H9 (cell line): Measurements from ENCODE around the gene LEFTY1. TPM values are rescaled to one million over a fixed set of nuclear protein-coding genes. Genes with fewer than 3 reads are reported as not detected.

Experiments used
- DNase-seq: peaks from one replicate; pipeline ENCODE4 v3.0.0-alpha.2; 2017
- H2AFZ ChIP-seq: one replicate; pipeline ENCODE4 v1.6.1; 2013; ENCODE audit warnings: mild to moderate bottlenecking, low read length, control low read depth, moderate library complexity
- H2AK5ac ChIP-seq: 2 replicates; pipeline ENCODE4 v1.6.1; 2013; ENCODE audit warnings: low read length, control low read depth, mixed read lengths; ENCODE audit not compliant: insufficient read length
- H2BK120ac ChIP-seq: one replicate; pipeline ENCODE4 v1.6.1; 2013; ENCODE audit warnings: low read depth, mild to moderate bottlenecking, low read length, control low read depth, inconsistent platforms; ENCODE audit not compliant: poor library complexity, severe bottlenecking
- H2BK12ac ChIP-seq: 2 replicates; pipeline ENCODE4 v1.6.1; 2013; ENCODE audit warnings: low read length, control low read depth, mixed read lengths, low read depth; ENCODE audit not compliant: insufficient read length
- H2BK15ac ChIP-seq: 2 replicates; pipeline ENCODE4 v1.6.1; 2013; ENCODE audit warnings: low read depth, low read length, control low read depth
- H2BK20ac ChIP-seq: one replicate; pipeline ENCODE4 v1.6.1; 2013; ENCODE audit warnings: low read depth, mild to moderate bottlenecking, low read length, control low read depth, inconsistent platforms; ENCODE audit not compliant: poor library complexity, severe bottlenecking
- H2BK5ac ChIP-seq: 2 replicates; pipeline ENCODE4 v1.6.1; 2013; ENCODE audit warnings: low read length, control low read depth, mixed read lengths; ENCODE audit not compliant: insufficient read length
- H3K14ac ChIP-seq: 2 replicates; pipeline ENCODE4 v1.6.1; 2013; ENCODE audit warnings: low read length, control low read depth; ENCODE audit not compliant: insufficient read depth
- H3K18ac ChIP-seq: 2 replicates; pipeline ENCODE4 v1.6.1; 2013; ENCODE audit warnings: low read depth, mild to moderate bottlenecking, mixed read lengths, low read length, control low read depth; ENCODE audit not compliant: insufficient read length
- H3K23ac ChIP-seq: 2 replicates; pipeline ENCODE4 v1.6.1; 2013; ENCODE audit warnings: low read length, control low read depth, mixed read lengths, low read depth; ENCODE audit not compliant: insufficient read length
- H3K23me2 ChIP-seq: 2 replicates; pipeline ENCODE4 v1.6.1; 2013; ENCODE audit warnings: low read depth, mild to moderate bottlenecking, mixed read lengths, low read length, control low read depth; ENCODE audit not compliant: insufficient read length, poor library complexity, severe bottlenecking
- H3K27ac ChIP-seq: 2 replicates; pipeline ENCODE4 v1.5.1; 2013; ENCODE audit warnings: low read length, control low read depth, mixed read lengths, low read depth; ENCODE audit not compliant: insufficient read length
- H3K27me3 ChIP-seq: 2 replicates; pipeline ENCODE4 v1.6.1; 2013; ENCODE audit warnings: low read length, control low read depth, inconsistent platforms; ENCODE audit not compliant: insufficient read depth
- H3K4ac ChIP-seq: 2 replicates; pipeline ENCODE4 v1.6.1; 2013; ENCODE audit warnings: low read depth, mild to moderate bottlenecking, control low read depth, inconsistent platforms, low read length, moderate library complexity
- H3K4me1 ChIP-seq: 2 replicates; pipeline ENCODE4 v1.6.1; 2013; ENCODE audit warnings: low read length, control low read depth, inconsistent platforms; ENCODE audit not compliant: insufficient read depth
- H3K4me2 ChIP-seq: 2 replicates; pipeline ENCODE4 v1.6.1; 2013; ENCODE audit warnings: low read length, control low read depth, mixed read lengths; ENCODE audit not compliant: insufficient read length, insufficient read depth
- H3K56ac ChIP-seq: 2 replicates; pipeline ENCODE4 v1.6.1; 2013; ENCODE audit warnings: low read depth, mild to moderate bottlenecking, mixed read lengths, low read length, control low read depth; ENCODE audit not compliant: insufficient read length
- H3K79me1 ChIP-seq: 2 replicates; pipeline ENCODE4 v1.6.1; 2013; ENCODE audit warnings: low read depth, mild to moderate bottlenecking, moderate library complexity, low read length, control low read depth, inconsistent platforms; ENCODE audit not compliant: insufficient read depth, poor library complexity, severe bottlenecking
- H3K79me2 ChIP-seq: 2 replicates; pipeline ENCODE4 v1.6.1; 2013; ENCODE audit warnings: low read length, control low read depth, inconsistent platforms; ENCODE audit not compliant: insufficient read depth
- H3K9ac ChIP-seq: 2 replicates; pipeline ENCODE4 v1.6.1; 2013; ENCODE audit warnings: low read length, control low read depth, mixed read lengths; ENCODE audit not compliant: insufficient read length; ENCODE audit errors: extremely low read depth
- H3K9me3 ChIP-seq: one replicate; pipeline ENCODE4 v1.6.1; 2013; ENCODE audit warnings: low read depth, low read length, inconsistent platforms; ENCODE audit not compliant: control insufficient read depth
- H3T11ph ChIP-seq: one replicate; pipeline ENCODE4 v1.6.1; 2013; ENCODE audit warnings: mild to moderate bottlenecking, low read length, control low read depth, inconsistent platforms
- H4K20me1 ChIP-seq: one replicate; pipeline ENCODE4 v1.6.1; 2013; ENCODE audit not compliant: control insufficient read depth, insufficient read length, insufficient read depth
- H4K5ac ChIP-seq: 2 replicates; pipeline ENCODE4 v1.6.1; 2013; ENCODE audit warnings: low read depth, mild to moderate bottlenecking, mixed read lengths, low read length, control low read depth; ENCODE audit not compliant: insufficient read length
- H4K8ac ChIP-seq: replicated peaks from 2 replicates; pipeline ENCODE4 v1.6.1; 2013; ENCODE audit warnings: low read length, control low read depth, mixed read lengths, low read depth; ENCODE audit not compliant: insufficient read length
- H4K91ac ChIP-seq: 2 replicates; pipeline ENCODE4 v1.6.1; 2013; ENCODE audit warnings: low read depth, mild to moderate bottlenecking, moderate library complexity, mixed read lengths, low read length, control low read depth; ENCODE audit not compliant: insufficient read length
- H3K27ac Mint-ChIP-seq, 3 experiments: 2 replicates in 2 of 3; 3 replicates in 1 of 3; pipeline ENCODE4 v1.8.0; 2020 to 2021; ENCODE audit warnings: mixed read lengths in 3 of 3, mild to moderate bottlenecking in 1 of 3, moderate library complexity in 1 of 3
- H3K27me3 Mint-ChIP-seq: 2 replicates; pipeline ENCODE4 v1.8.0; 2021; ENCODE audit warnings: low read depth, mild to moderate bottlenecking, moderate library complexity, mixed read lengths
- H3K36me3 Mint-ChIP-seq, 3 experiments: 2 replicates in 2 of 3; 3 replicates in 1 of 3; pipeline ENCODE4 v1.8.0; 2020 to 2021; ENCODE audit warnings: low read depth in 3 of 3, mixed read lengths in 3 of 3; ENCODE audit not compliant: insufficient read depth in 1 of 3
- H3K4me1 Mint-ChIP-seq, 2 experiments: 2 replicates each; pipeline ENCODE4 v1.8.0; 2020; ENCODE audit warnings: mixed read lengths in 2 of 2
- H3K4me3 Mint-ChIP-seq, 2 experiments: 2 replicates in 1 of 2; 3 replicates in 1 of 2; pipeline ENCODE4 v1.8.0; 2020 to 2021; ENCODE audit warnings: mild to moderate bottlenecking in 2 of 2, mixed read lengths in 2 of 2, moderate library complexity in 1 of 2
- H3K9me3 Mint-ChIP-seq, 2 experiments: 2 replicates in 1 of 2; 3 replicates in 1 of 2; pipeline ENCODE4 v1.8.0; 2020; ENCODE audit warnings: mild to moderate bottlenecking in 2 of 2, mixed read lengths in 2 of 2, moderate library complexity in 1 of 2
- WGBS: extraction: QIAGEN DNeasy Blood & Tissue Kit; methylation state at CpG from one replicate; pipeline ENCODE4 v1.1.7; 2013; ENCODE audit warnings: missing lambda C conversion rate, low lambda C conversion rate, mixed read lengths; ENCODE audit not compliant: insufficient read length; ENCODE audit errors: extremely low coverage; 5-methylcytosine and 5-hydroxymethylcytosine counted together
- total RNA-seq: library from RNA; stranded (reverse); gene quantifications from 2 replicates; pipeline ENCODE4 v1.2.1, GENCODE V29; 2021
- TF ChIP-seq, protein P1 (sequence below): fragments of 200-600 bp; sonication (generic); conservative IDR thresholded peaks from 3 replicates; pipeline ENCODE4 v1.8.0; 2021; ENCODE audit warnings: antibody characterized with exemption, mild to moderate bottlenecking

Gene LEFTY1
- total RNA-seq, 1 experiment from 2014 or later = 107 TPM

DNA sequence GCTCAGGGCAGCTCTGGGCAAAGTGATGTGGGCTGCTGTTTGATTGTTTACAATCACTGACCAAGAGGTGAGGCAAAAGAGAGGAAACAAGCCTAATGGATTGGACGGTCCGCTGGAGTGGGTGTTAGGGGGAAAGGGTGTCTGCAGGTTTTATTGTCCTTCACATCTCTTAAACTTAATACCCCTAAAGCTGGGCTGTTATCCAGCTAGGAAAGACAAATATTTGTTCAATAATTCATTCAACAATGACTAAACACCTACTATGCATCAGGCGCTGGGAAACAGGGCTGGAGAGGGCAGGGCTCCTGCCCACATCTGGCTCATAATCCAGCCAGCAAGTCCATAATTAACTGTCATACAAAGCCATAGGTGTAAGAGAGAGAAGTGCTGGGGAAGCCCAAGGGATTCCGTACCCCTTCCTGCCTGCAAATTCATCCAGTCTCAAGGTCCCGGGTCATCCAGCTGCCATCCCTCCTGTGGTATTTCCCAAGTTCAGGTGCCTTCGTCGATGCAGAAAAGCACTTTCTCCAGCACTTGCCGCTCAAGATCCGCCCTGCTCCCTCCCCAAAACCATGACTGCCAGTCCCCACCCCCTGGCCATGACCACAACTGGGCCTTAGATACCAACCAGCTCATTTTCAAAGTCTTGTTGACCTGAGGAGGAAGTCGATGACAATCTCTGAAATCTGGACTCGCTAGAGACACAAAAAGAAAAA, 17.4 kb downstream of the LEFTY1 start:
- H3K4ac ChIP-seq = no peak overlapping the region
- H3K4me1 ChIP-seq = no peaks in the 10 kb centered on the region; the same call in 1 of the 2 replicates
- H2AK5ac ChIP-seq = no peak overlapping the region
- no peak overlapping the region for H3T11ph ChIP-seq
- DNase-seq = no peak
- H4K20me1 ChIP-seq = no peaks in the 10 kb centered on the region
- no peak overlapping the region for H3K27ac ChIP-seq
- Mint-ChIP-seq H3K36me3 (peaks cover 45 to 88% (median 49%) of the 10 kb centered on the region in 3 experiments; a peak in 6 of 7 replicates), H3K27ac (peak overlapping the region; percentile 66 to 93 (median 78); a peak in 5 of 7 replicates), H3K9me3 (no peaks in the 10 kb centered on the region), H3K4me3 (no peak overlapping the region), H3K27me3 (no peaks in the 10 kb centered on the region), H3K4me1 (peaks cover 19 to 22% of the 10 kb centered on the region in 2 experiments)
- no peak overlapping the region for H2BK5ac ChIP-seq
- no peak overlapping the region for H2BK20ac ChIP-seq
- H4K5ac ChIP-seq = no peak overlapping the region
- H3K9me3 ChIP-seq = no peaks in the 10 kb centered on the region
- no peak overlapping the region for H2BK15ac ChIP-seq
- H3K56ac ChIP-seq = no peak overlapping the region
- no peaks in the 10 kb centered on the region for H3K79me1 ChIP-seq
- no peak overlapping the region for H3K9ac ChIP-seq
- TF ChIP-seq, protein P1, sequence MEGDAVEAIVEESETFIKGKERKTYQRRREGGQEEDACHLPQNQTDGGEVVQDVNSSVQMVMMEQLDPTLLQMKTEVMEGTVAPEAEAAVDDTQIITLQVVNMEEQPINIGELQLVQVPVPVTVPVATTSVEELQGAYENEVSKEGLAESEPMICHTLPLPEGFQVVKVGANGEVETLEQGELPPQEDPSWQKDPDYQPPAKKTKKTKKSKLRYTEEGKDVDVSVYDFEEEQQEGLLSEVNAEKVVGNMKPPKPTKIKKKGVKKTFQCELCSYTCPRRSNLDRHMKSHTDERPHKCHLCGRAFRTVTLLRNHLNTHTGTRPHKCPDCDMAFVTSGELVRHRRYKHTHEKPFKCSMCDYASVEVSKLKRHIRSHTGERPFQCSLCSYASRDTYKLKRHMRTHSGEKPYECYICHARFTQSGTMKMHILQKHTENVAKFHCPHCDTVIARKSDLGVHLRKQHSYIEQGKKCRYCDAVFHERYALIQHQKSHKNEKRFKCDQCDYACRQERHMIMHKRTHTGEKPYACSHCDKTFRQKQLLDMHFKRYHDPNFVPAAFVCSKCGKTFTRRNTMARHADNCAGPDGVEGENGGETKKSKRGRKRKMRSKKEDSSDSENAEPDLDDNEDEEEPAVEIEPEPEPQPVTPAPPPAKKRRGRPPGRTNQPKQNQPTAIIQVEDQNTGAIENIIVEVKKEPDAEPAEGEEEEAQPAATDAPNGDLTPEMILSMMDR = no peak
- H4K8ac ChIP-seq = no peak overlapping the region
- no peak overlapping the region for H3K14ac ChIP-seq
- no CpG with 5 or more reads among the region's 11 CpGs for WGBS
- H2BK12ac ChIP-seq = no peak overlapping the region
- H3K18ac ChIP-seq = no peak overlapping the region
- no peak overlapping the region for H2BK120ac ChIP-seq
- H3K23me2 ChIP-seq = no peaks in the 10 kb centered on the region
- H3K79me2 ChIP-seq = no peaks in the 10 kb centered on the region
- no peaks in the 10 kb centered on the region for H3K27me3 ChIP-seq
- no peak overlapping the region for H3K4me2 ChIP-seq
- H2AFZ ChIP-seq = no peak overlapping the region
- no peak overlapping the region for H3K23ac ChIP-seq
- H4K91ac ChIP-seq = no peak overlapping the region
